Skeletal muscle satellite cell (primary cell): ENCODE results near the gene RNPEPL1.
A peak's percentile ranks its signal among the peaks of the same experiment; 100 is the strongest.

Experiments used
- H3K27me3 ChIP-seq: 2 replicates; pipeline ENCODE4 v1.7.0; 2013; ENCODE audit warnings: low read length; ENCODE audit not compliant: control insufficient read depth, insufficient read depth
- H3K36me3 ChIP-seq: 2 replicates; pipeline ENCODE4 v1.7.0; 2013; ENCODE audit warnings: mild to moderate bottlenecking, control low read depth, low read length; ENCODE audit not compliant: insufficient read depth
- H3K4me1 ChIP-seq: 2 replicates; pipeline ENCODE4 v1.7.0; 2013; ENCODE audit warnings: low read length; ENCODE audit not compliant: control insufficient read depth, insufficient read depth
- H3K4me2 ChIP-seq: 2 replicates; pipeline ENCODE4 v1.7.0; 2013; ENCODE audit warnings: mild to moderate bottlenecking, low read length
- H3K4me3 ChIP-seq: 2 replicates; pipeline ENCODE4 v1.7.0; 2013; ENCODE audit warnings: low read length
- H3K9ac ChIP-seq: 2 replicates; pipeline ENCODE4 v1.7.0; 2013; ENCODE audit warnings: mild to moderate bottlenecking, low read depth, low read length, moderate library complexity
- H3K9me3 ChIP-seq: replicated peaks from 2 replicates; pipeline ENCODE4 v1.7.0; 2013; ENCODE audit warnings: mild to moderate bottlenecking, control low read depth, low read length

RNPEPL1 gene

GRCh38 chr2:240584486-240585031 is 16.3 kb downstream of the RNPEPL1 start:
- peak overlapping the region; percentile 85 for H3K4me3 ChIP-seq
- peaks cover 3% of the 10 kb centered on the region for H3K36me3 ChIP-seq
- H3K4me2 ChIP-seq, result peak overlapping the region; percentile 93
- no peaks in the 10 kb centered on the region for H3K9me3 ChIP-seq
- H3K4me1 ChIP-seq, result peaks cover 39% of the 10 kb centered on the region
- no peaks in the 10 kb centered on the region for H3K27me3 ChIP-seq
- peak overlapping the region; percentile 99 for H3K9ac ChIP-seq

DNA sequence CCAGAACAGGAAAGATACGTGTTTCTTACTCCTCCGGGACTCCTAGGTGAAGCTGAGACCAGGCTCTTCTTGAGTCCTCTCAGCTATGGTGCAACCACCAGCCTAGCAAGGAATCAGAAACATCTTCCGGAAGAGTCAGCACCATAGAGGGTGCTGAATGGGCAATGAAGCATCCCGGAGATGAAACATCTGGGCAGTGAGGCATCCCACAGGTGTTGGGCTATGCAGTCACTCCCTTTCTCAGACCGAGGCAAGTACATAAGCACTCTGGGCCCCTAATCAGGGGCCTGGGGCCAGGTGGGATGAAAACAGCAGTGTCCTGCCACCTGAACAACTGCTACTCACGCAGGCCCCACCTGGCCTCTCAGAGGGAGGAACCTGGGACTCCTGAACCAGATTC is 16.8 kb downstream of the RNPEPL1 start:
- Histone ChIP-seq H3K36me3 (peaks cover 9% of the 10 kb centered on the region), H3K4me2 (peak overlapping the region; percentile 93), H3K9me3 (no peaks in the 10 kb centered on the region), H3K27me3 (no peaks in the 10 kb centered on the region), H3K4me1 (peaks cover 34% of the 10 kb centered on the region), H3K4me3 (peak overlapping the region; percentile 85), H3K9ac (peak overlapping the region; percentile 99)

DNA sequence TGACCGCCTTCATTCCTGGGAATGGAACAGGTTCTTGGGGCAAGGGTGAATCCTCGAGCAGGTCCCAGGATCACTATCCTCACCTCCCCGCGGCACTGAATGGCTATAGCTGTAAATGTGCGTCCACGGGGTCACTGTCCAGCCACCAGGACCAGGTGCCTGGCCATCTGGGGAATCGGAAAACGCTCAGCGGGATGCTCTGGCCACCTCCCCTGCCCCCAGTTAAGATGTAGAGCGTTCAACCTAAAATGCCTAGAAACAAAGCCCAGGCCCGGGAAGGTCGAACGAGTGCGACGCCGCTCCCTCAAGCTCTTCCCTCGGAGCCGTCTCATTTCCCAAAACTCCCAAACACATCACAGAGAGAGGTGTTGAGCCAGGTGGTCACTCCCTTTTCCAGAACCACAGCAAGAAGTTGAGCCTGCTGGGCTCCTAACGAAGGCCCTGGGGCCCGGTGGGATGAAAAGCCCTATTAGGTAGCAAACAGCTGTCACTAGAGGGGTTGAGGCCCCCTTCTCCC is 17.5 kb downstream of the RNPEPL1 start:
- Histone ChIP-seq H3K4me3 (peak overlapping the region; percentile 85), H3K9me3 (no peaks in the 10 kb centered on the region), H3K4me2 (peak overlapping the region; percentile 93), H3K4me1 (peaks cover 29% of the 10 kb centered on the region), H3K27me3 (no peaks in the 10 kb centered on the region), H3K36me3 (peaks cover 15% of the 10 kb centered on the region), H3K9ac (peak overlapping the region; percentile 99)

DNA sequence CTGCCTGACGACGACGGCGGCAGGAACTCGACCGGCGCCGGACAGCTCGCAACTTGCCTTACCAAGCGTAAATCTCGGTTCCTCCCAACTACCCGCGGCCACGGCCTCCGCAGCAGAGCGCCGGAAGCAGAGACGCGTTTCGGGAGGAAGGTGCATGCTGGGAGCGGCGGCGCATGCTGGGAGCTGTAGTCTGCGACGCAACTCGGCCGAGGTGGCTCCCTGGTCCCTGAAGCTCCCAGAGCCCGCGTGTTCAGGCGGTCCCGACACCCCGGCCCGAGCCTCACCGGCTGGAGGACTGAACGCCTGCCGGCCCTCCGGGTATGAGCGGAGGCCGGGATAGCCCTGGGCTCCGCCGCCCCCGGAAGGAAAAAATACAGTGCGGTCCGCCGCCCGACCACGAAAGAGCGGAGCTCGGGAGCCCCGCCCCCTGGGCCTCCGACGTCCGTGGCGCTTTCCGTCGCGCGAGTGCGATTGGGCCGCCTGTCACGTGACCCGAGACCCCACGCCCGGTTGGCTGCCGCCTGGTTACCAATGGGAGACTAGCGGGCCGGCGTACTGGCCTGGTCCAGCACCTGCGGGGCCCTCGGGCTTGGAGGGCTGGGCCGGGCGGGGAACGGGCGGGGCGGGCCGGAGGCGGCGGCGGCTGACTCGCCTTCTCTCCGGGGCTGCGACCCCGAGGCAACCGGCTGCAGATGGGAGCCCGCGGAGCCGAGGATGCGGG is 18.1 kb downstream of the RNPEPL1 start, which contains the start of gene CAPN10:
Gene CAPN10 (plus strand): TSS at position 537 of the 721 bp plus-strand sequence. CDS start 178 bp downstream, at position 715.
- H3K4me2 ChIP-seq, result peak within 1 kb of the TSS; percentile 93

DNA sequence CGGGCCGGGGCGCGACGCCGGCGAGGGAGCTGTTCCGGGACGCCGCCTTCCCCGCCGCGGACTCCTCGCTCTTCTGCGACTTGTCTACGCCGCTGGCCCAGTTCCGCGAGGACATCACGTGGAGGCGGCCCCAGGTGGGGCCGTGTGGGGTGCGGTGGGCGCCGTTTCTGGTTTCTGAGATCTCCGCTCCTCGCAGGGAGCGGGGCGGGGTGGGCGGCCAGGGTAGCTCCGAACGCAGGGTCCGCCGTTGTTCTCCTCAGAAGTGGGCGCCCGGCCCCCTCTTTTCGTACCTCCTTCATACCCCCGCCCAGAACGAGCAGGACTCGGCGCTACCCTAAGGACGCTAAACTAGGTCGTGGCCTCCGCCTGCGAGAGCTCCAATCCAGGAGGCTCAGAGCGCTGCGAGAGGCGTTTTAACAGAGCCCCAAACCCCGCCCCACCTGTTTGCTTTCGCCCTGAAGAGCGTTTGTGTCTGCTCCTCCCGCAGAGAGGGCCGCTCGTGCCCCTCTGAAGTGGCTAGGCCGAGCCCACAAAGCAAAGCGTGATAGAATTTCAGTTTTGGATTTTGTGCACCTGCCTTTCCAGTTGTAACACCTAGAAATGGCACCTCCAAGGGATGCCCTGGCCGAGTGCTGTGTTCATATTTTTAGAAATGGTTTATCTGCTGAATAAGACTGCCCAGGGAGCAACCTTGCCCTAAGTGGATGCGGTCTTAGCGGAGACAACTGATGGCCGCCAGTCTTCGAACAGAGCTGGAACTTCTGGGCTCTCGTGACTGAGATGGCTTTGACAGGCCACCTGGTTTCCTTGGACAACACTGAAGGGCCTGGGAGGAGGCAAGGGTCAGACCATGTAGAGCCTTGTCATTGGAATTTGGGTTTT is 18.9 kb downstream of the RNPEPL1 start:
- Histone ChIP-seq H3K4me1 (peaks cover 29% of the 10 kb centered on the region), H3K4me3 (peak overlapping the region; percentile 85)

More for the DNA sequence above, 18.1 kb downstream of the RNPEPL1 start, which contains the start of gene CAPN10:
- H3K27me3 ChIP-seq, result no peaks in the 10 kb centered on the region
- no peaks in the 10 kb centered on the region for H3K9me3 ChIP-seq
- H3K9ac ChIP-seq, result peak within 1 kb of the TSS; percentile 99
- H3K4me1 ChIP-seq, result peaks cover 29% of the 10 kb centered on the region
- H3K36me3 ChIP-seq, result peaks cover 15% of the 10 kb centered on the region
- peak within 1 kb of the TSS; percentile 85 for H3K4me3 ChIP-seq

DNA sequence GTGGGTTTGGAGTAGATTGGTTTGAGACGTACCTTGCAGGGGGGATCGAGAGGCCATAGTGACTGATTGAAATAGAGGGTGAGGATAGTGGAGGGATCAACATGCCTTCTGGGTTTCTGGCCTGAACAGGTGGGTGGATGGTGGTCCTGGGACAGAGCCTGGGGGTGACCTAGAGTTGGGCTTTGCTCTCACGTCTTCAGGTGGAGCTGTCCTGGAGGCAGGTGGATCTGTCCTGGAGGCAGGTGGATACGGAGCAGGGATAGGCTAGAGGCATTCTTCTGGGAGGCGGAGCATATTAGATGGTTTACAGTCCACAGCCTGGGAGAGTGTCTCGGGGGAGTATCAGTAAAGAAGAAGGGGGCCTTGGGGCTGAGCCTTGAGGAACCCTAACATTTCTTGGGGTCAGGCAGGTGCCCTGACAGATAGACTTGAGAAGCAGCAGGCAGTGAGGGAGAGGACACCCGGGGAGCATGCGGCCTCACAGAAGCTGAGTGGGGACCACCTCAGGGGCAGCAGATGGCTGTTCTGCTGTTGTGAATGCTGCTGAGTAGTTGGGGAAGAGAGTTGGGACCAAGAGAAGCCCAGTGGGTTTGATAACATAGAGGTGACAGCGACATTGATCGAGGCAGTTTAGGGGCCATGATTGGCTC is 19.8 kb downstream of the RNPEPL1 start:
- Histone ChIP-seq H3K4me3 (peak overlapping the region; percentile 85), H3K27me3 (no peaks in the 10 kb centered on the region), H3K9me3 (no peaks in the 10 kb centered on the region), H3K36me3 (peaks cover 21% of the 10 kb centered on the region), H3K4me1 (peaks cover 26% of the 10 kb centered on the region), H3K9ac (no peak overlapping the region), H3K4me2 (peak overlapping the region; percentile 93)

More for the DNA sequence above, 18.9 kb downstream of the RNPEPL1 start:
- H3K9me3 ChIP-seq, result no peaks in the 10 kb centered on the region
- peak overlapping the region; percentile 99 for H3K9ac ChIP-seq
- peak overlapping the region; percentile 93 for H3K4me2 ChIP-seq
- H3K27me3 ChIP-seq, result no peaks in the 10 kb centered on the region
- peaks cover 20% of the 10 kb centered on the region for H3K36me3 ChIP-seq

- Histone ChIP-seq H3K9ac (no peak overlapping the region), H3K4me2 (peak overlapping the region; percentile 93), H3K27me3 (no peaks in the 10 kb centered on the region), H3K4me3 (no peak overlapping the region), H3K36me3 (peaks cover 21% of the 10 kb centered on the region), H3K4me1 (peaks cover 26% of the 10 kb centered on the region), H3K9me3 (no peaks in the 10 kb centered on the region)
Measured at GRCh38 chr2:240588669-240589068, 20.4 kb downstream of the RNPEPL1 start.

DNA sequence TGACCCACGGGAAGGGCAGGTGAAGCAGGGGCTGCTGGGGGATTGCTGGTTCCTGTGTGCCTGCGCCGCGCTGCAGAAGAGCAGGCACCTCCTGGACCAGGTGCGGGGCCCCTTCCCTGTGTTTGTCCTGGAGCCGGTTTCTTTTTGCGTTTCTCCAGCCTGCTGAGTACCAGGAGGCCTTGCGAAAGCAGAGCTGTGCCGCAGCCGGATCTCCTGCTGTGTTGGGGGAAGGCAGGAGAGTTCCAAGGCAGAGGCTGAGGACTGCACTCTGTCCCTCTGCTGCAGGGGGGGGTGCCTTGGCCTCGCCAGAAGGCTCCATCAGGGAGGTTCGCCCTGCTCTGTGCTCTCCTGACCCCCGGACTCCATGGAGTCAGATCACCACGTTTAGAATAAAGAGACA is 21.1 kb downstream of the RNPEPL1 start:
- Histone ChIP-seq H3K4me3 (no peak overlapping the region), H3K36me3 (peaks cover 21% of the 10 kb centered on the region), H3K4me1 (peaks cover 26% of the 10 kb centered on the region), H3K9me3 (no peaks in the 10 kb centered on the region), H3K27me3 (no peaks in the 10 kb centered on the region), H3K4me2 (no peak overlapping the region), H3K9ac (no peak overlapping the region)

- Histone ChIP-seq H3K27me3 (no peaks in the 10 kb centered on the region), H3K4me1 (peaks cover 20% of the 10 kb centered on the region), H3K36me3 (peaks cover 25% of the 10 kb centered on the region), H3K4me3 (no peak overlapping the region), H3K9me3 (no peaks in the 10 kb centered on the region), H3K9ac (no peak overlapping the region), H3K4me2 (no peak overlapping the region)
Measured at GRCh38 chr2:240589850-240590525, 21.7 kb downstream of the RNPEPL1 start.

DNA sequence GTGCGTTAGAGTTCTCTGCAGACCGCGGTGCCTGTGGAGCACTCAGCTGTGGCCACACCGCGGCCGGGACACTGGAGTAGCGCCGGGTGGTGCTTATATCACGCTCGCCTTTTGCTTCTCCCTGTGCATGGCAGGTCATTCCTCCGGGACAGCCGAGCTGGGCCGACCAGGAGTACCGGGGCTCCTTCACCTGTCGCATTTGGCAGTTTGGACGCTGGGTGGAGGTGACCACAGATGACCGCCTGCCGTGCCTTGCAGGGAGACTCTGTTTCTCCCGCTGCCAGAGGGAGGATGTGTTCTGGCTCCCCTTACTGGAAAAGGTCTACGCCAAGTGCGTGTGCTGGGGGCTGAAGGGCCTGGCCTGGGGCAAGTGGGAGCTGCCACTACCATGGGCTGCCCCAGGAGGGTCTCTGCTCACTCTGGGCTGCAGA is 22.4 kb downstream of the RNPEPL1 start:
- H3K4me2 ChIP-seq, result no peak overlapping the region
- H3K4me3 ChIP-seq, result no peak overlapping the region
- no peaks in the 10 kb centered on the region for H3K27me3 ChIP-seq
- H3K9me3 ChIP-seq, result no peaks in the 10 kb centered on the region
- H3K36me3 ChIP-seq, result peaks cover 31% of the 10 kb centered on the region
- H3K4me1 ChIP-seq, result peaks cover 14% of the 10 kb centered on the region
- H3K9ac ChIP-seq, result no peak overlapping the region
